G401 (cell line): Measurements from ENCODE around the gene SS18L1. TPM values are rescaled to one million over a fixed set of nuclear protein-coding genes. Genes with fewer than 3 reads are reported as not detected.

Experiments
- DNase-seq: peaks from one replicate; pipeline ENCODE4 v3.0.0-alpha.2; 2015; ENCODE audit warnings: low spot score
- in situ Hi-C: cut with HindIII; loops from 2 replicates; pipeline ENCODE4 v1.10.0; 2016; ENCODE audit warnings: low sequenced_read_pairs, mixed read lengths
- total RNA-seq: library from RNA; depleted of rRNA; stranded (reverse); fragments of >200 nt; shearing (Covaris generic); gene quantifications from 2 replicates; pipeline ENCODE4 v1.2.3, GENCODE V29; 2014

SS18L1 gene
- total RNA-seq, 1 experiment from 2014 or later, result 9.6 TPM

DNA sequence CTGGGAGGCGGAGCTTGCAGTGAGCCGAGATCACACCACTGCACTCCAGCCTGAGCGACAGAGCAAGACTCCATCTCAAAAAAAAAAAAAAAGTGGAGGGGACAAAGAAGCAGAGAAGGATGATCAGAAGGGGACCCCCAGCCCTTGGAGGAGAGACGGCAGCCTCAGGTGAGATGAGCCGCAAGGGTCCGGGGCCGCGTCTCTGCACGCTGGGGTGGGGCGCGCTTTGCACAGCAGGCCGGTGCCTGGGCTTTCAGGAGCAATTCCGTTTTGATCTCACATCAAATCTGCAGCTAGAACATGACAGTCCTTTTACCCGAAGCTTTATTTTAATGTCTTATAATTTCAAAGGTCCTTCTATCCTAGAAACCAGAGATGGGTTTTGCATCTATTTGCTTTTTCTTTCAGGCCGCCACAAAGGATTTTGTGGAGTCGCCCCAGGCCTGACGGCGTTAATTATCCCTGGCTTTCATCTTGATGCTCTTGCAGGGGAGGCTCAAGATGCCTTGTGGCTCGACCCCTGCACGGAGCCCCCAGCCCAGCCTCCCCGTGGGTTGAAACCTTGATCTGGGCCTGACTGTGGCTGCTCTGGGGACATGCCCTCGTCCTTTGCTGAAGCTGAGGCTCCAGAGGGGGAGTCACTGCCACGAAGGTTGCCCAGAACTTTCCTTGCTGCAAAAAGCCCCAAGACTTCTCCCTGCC is 59.3 kb downstream of the SS18L1 start:
- in situ Hi-C loops, result no loop called here
- DNase-seq, result no peak

DNA sequence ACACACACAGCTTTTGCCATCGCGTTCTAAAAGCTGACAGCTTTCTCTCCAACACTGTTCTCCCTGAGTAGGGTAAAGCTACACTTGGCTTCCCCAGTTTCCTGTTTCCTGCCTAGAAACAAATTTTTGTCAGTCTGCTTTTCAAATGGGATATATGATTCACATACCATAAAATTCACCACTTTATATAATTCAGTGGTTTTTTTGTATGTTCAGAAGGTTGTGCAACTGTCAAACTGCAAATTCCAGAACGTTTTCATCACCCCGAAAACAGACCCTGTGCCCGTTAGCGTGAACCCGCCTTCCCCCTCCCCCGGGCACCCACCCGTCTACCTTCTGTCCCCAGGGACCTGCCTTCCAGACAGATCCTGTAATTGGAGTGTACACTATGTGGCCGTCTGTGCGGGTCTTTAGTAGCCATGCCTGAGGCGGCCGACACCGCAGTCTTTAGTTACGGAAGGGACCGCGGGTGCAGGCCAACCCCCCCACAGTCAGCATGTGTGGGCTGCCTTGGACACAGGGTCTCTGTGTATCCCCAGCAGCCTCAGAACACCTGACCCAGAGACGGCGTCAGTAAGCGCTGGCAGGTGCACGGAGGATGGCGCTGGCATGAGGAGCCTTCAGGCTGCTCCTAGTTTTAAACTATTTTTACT is 59.9 kb downstream of the SS18L1 start:
- no peak for DNase-seq
- in situ Hi-C loops, result no loop called here

GRCh38 chr20:62205618-62206387 is 62.2 kb downstream of the SS18L1 start:
- no peak for DNase-seq
- in situ Hi-C loops, result no loop called here

DNA sequence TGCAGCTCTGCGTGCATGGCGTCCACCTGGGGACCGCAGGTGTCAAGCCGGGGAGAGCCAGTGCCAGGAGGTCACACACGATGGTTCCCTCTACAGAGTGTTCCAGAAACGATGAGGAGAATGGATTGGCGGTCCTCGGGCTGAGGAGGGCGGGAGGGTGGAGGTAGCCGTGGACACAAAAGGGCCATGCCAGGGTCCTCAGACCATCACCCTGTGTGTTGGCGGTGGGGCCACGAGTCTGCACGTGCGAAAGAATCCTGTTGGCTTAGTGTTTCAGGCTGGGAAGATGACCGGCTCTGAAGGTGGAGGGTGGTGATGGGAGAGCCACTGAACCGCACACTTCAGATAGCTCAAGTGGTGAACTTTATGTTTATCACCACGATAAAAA is 62.8 kb downstream of the SS18L1 start:
- DNase-seq, result no peak
- in situ Hi-C loops, result no loop called here

DNA sequence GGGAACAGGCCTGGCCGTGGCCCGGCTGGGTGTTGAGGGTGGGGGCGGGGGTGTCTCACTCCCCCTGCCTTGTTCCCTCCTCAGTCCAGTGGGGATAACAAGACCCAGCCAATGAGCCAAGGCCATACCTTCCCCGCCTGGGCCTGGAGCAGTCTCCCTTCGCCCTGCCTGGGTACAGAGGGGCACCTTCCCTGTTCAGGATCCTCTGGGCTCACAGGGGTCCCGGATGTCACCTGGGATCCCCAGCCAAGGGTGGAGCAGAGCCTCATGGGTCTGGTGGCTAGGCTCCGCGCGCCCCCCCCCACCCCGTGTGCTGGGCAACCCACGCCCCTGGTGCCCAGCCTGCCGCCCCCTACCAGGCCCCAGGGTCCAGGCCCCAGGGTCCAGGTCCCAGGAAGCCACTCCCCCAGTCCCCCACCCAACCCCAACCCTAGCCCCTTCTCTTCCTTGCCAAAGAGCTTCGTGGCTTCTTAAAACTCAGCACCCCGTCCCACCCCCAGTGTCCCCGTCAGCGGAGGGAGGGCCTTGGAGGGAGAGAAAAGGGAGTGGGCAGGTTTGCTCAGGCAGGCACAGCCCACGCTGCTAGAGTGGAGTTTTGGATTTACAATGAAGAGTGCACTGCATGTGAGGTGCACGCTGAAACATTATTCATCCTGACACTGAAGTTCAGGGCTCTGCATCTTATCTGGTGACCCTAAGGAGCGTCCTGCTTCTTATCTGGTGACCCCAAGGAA is 64.7 kb downstream of the SS18L1 start:
- DNase-seq, result no peak
- in situ Hi-C loops, result no loop called here

DNA sequence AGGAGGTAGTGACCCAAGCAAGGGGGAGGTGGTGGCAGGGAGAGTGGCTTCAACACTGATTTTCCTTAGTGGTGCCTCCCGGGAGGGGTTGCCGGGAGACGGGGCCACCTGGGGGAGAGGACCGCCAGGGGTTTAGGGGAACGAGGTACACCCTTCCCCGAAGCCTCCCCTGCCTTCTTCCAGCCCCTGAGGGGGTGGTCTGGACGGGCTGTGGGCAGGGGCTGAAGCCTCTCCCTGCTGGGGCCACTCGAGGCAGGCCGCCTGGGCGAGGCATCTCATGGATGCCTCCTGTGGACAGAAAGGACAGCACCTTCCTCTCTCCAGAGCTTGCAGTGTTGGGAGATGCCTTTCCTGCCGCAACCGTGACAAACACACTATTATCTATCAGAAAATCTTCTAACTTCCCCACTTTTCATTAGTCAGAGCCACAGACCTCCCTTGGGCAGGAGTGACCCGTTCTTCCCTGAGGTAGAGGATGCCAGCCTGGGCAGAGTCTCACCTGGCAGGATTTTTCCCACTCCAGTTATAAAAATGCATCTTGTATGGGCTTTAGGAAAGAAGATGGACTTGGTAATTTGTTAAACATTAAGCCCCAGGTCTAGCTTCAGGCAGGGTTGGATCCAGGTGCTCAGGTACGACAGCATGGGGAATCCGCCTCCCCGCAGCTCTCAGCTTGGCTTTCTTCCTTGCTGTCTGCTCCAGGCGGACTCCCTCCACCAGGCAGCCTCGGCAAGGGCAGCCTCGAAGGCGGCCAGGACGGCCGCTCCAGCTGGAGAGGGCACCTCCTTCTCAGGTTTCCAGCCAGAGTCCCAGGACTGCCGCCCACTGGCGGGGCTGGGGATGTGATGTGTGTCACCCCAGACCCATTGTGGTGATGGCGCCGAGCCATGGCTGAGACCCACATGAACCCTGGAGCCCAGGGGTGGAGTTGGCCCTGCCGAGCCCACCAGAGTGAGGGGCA is 65.5 kb downstream of the SS18L1 start:
- in situ Hi-C loops, result no loop called here
- no peak for DNase-seq

GRCh38 chr20:62209850-62210495 is 66.4 kb downstream of the SS18L1 start:
- in situ Hi-C loops, result no loop called here
- DNase-seq, result no peak

DNA sequence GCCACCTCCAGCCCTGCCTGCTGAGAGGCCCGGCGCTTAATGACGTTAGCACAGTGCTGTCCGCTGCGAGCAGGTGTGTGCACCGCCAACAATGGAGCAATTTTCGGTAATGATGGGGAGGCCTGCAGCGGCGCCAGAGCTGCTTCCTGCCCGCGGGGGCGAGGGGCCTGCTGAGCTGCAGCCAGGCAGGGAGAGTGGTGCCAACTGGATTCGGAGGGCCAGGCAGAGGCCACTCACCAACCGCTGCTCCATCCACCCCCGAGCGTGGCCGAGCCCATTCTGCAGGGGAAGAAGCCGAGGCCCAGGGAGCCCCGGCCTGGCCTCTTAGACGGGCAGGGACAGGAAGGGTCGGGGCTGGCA is 66.9 kb downstream of the SS18L1 start:
- in situ Hi-C loops, result no loop called here
- DNase-seq, result no peak

DNA sequence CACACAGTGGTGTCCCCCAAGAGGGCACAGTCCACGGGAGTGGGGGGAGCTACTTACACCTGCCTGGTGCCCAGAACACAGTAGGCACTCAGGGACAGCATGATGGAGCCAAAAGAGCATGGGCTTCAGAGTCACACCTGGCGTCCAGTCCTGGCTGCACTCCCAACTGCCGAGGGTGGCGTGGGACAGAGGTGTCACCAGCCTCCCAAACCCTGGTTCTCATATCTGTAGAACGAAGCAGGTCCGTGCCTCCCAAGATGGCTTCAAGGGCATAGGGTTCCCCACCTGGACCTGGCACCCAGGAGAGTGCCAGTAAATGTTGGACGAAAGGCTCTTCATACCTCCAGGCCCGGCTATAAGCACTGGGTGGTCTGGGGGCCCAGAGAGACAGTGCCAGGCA is 67.6 kb downstream of the SS18L1 start:
- in situ Hi-C loops, result no loop called here

GRCh38 chr20:62211769-62212288 is 68.3 kb downstream of the SS18L1 start:
- no peak for DNase-seq
- in situ Hi-C loops, result no loop called here

More for the DNA sequence above, 67.6 kb downstream of the SS18L1 start:
- DNase-seq, result no peak

- DNase-seq, result no peak
- in situ Hi-C loops, result no loop called here
These were observed 68.7 kb downstream of the SS18L1 start for GRCh38 chr20:62212299-62212698.

DNA sequence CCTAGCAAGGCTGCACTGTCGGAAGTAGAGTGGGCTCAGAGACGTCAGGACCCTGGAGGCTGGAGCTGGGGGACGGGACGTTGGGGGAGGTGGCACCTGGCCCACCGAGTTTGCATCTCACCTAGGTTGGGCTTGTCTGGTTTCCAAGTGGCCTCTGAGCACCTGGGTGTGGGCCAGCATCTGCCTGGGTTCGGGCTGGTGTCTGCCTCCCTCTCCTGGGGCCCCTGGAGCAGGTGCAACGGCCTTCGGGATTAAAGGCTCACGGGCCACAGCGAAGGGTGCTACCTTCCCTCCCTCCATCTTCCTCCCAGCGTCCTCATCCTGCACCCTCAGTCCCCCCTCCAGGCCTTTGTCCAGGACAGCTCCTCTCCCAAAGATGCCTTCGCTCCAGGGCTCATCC is 70.5 kb downstream of the SS18L1 start:
- DNase-seq, result no peak
- in situ Hi-C loops, result no loop called here

GRCh38 chr20:62215020-62215990 is 71.7 kb downstream of the SS18L1 start:
- in situ Hi-C loops, result no loop called here
- no peak for DNase-seq

- no peak for DNase-seq
- in situ Hi-C loops, result no loop called here
These were observed 72.5 kb downstream of the SS18L1 start for GRCh38 chr20:62215991-62216635.

DNA sequence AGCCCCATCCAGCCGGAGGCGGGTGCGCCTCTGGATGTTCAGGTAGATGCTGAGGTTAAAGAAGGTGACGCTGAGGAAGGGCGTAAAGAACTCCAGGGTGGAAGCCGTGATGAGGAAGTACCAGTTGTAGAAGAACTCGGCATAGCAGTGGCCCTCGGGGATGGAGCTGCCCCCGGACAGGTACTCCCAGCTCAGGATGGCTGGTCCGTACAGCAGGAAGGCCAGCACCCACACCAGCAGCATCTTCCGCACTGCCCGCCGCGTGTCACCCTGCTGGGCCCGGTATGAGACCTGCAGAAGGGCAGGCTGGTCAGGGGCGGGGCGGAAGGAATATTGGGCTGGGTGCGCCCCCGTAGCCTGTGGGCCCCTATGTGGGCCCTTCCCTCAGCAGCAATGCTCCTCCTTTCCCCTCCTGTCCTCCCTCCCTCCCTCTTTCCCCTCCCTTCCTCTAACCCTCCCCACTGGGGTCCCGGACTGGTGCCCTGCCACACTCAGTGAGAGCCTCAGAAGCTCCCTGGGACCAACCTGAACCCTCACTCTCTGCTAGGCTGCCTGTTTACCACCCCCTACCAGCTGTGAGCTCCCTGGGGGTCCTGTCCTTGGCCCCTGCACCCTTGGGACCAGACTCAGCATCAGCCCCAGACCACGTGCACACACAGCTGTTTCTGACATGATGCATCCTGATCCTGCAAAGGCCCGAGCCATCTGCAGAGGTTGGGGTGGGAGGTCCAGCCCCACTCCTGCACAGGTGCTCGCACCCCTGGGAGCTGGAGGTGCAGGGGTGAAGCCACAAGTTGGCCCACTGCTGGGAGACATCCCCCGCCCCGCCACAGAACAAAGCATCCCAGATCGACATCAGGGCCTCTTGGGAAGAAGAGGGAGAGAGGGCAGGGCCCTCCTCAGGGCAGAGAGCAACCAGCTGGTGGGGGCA is 73.3 kb downstream of the SS18L1 start:
- DNase-seq, result no peak
- in situ Hi-C loops, result no loop called here
